Tongue (tissue), 2 donors: Measurements from ENCODE around the gene ADGRA3. TPM values are rescaled to one million over a fixed set of nuclear protein-coding genes. Genes with fewer than 3 reads are reported as not detected.
A peak's percentile ranks its signal among the peaks of the same experiment; 100 is the strongest.

Experiments used
- DNase-seq: peaks from one replicate; pipeline ENCODE4 v3.0.0-alpha.2; 2015
- total RNA-seq: library from RNA; depleted of rRNA; stranded (reverse); fragments of >200 nt; gene quantifications from one replicate; pipeline ENCODE4 v1.2.3, GENCODE V29; 2014

ADGRA3 gene
- total RNA-seq, result 70.9 TPM

- DNase-seq, result peak; percentile 91
These were observed at the start of gene ADGRA3 for GRCh38 chr4:22515888-22516541. Gene ADGRA3 (minus strand): TSS chr4:22516066. CDS start chr4:22515784, 282 bp downstream.

GRCh38 chr4:22556495-22556894 is 40.6 kb upstream of the ADGRA3 start:
- DNase-seq, result no peak

GRCh38 chr4:22554670-22555069 is 38.8 kb upstream of the ADGRA3 start:
- DNase-seq, result no peak

GRCh38 chr4:22553560-22553959 is 37.7 kb upstream of the ADGRA3 start:
- no peak for DNase-seq

- no peak for DNase-seq
These were observed 36.9 kb upstream of the ADGRA3 start for GRCh38 chr4:22552812-22553211.

GRCh38 chr4:22551550-22551949 is 35.7 kb upstream of the ADGRA3 start:
- no peak for DNase-seq

GRCh38 chr4:22546299-22546698 is 30.4 kb upstream of the ADGRA3 start:
- DNase-seq, result no peak

GRCh38 chr4:22539251-22539650 is 23.4 kb upstream of the ADGRA3 start:
- no peak for DNase-seq

- no peak for DNase-seq
These were observed 22.0 kb upstream of the ADGRA3 start for GRCh38 chr4:22537864-22538263.

- DNase-seq, result no peak
These were observed 18.5 kb upstream of the ADGRA3 start for GRCh38 chr4:22534374-22534773.

- no peak for DNase-seq
These were observed 17.0 kb upstream of the ADGRA3 start for GRCh38 chr4:22532896-22533295.

- no peak for DNase-seq
These were observed 16.3 kb upstream of the ADGRA3 start for GRCh38 chr4:22532117-22532516.

GRCh38 chr4:22531311-22532019 is 15.6 kb upstream of the ADGRA3 start:
- DNase-seq, result peak; percentile 75

- no peak for DNase-seq
These were observed 9.0 kb upstream of the ADGRA3 start for GRCh38 chr4:22524895-22525294.

- no peak for DNase-seq
These were observed 7.0 kb upstream of the ADGRA3 start for GRCh38 chr4:22522706-22523501.

- no peak for DNase-seq
These were observed 6.3 kb upstream of the ADGRA3 start for GRCh38 chr4:22522206-22522605.

- no peak for DNase-seq
These were observed 5.4 kb upstream of the ADGRA3 start for GRCh38 chr4:22521240-22521639.

- peak; percentile 85 for DNase-seq
These were observed 550 bp downstream of the ADGRA3 start for GRCh38 chr4:22515145-22515887.

GRCh38 chr4:22514481-22514880 is 1.4 kb downstream of the ADGRA3 start:
- peak; percentile 59 for DNase-seq

- DNase-seq, result peak; percentile 41
These were observed 1.9 kb downstream of the ADGRA3 start for GRCh38 chr4:22514001-22514400.

GRCh38 chr4:22512306-22512705 is 3.6 kb downstream of the ADGRA3 start:
- DNase-seq, result no peak

- no peak for DNase-seq
These were observed 5.1 kb downstream of the ADGRA3 start for GRCh38 chr4:22510750-22511149.
